ENCODE data around the gene SLC1A7. TPM values are rescaled to one million over a fixed set of nuclear protein-coding genes. Genes with fewer than 3 reads are reported as not detected.

The SLC1A7 gene
- total and polyA plus RNA-seq, 2 of the 13 experiments (the other 11 are each of a cell fraction or from before 2014, with no cell fraction given) = 0.04 to 2.0 TPM

DNA sequence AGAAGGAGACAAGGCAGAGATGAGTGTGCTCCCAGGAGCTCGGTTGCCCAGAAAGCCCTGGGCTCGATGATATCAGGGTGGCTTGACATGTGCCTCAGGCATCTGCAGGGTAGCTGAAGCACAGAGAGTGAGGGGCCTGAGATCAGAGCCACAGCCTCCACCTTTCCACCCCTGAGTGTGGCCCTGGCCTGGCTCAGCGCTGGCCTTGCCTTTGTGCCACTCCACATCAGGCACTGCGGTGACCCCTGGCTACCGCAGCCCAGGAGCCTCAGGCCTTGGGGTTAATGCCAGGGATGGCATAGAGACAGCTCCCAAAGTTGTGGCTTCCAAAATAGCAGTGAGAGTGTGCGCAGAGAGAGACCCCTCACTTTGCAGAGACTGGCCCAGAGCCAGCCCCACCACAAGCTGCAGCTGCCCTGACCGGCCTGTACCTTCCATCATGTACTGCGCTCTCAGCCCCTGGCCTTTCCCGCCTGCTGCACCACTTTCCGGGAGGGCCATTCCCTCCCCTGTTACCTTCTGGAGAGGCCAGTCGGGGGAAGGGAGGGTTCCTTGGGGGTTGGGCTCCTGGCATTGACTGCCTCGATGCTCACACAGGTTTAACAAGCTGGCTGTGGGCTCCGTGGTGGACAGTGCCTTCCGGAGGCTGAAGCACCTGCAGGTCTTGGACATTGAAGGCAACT lies 60.9 kb downstream of the SLC1A7 start:
- no peak overlapping the region for H3K9ac ChIP-seq (ENCODE audit: insufficient read depth, low read depth, low read length)
- ATAC-seq = no peak
- H4K20me1 ChIP-seq (ENCODE audit: insufficient read depth, low read length) = no peaks in the 10 kb centered on the region
- no peak for FAIRE-seq
- H3K27me3 ChIP-seq (ENCODE audit: control insufficient read depth in 1 of 2, insufficient read depth in 2 of 2, low read length in 2 of 2) = peaks cover 18 to 77% of the 10 kb centered on the region in 2 experiments
- no peaks in the 10 kb centered on the region for H3K36me3 ChIP-seq (replicated peaks in 1 of 2; ENCODE audit: control insufficient read depth in 1 of 2, insufficient read depth in 2 of 2, low read length in 2 of 2)
- H3K4me1 ChIP-seq (ENCODE audit: insufficient read depth, low read length) = peaks cover 39% of the 10 kb centered on the region
- H3K9me3 ChIP-seq (ENCODE audit: low read length) = no peaks in the 10 kb centered on the region
- in situ Hi-C loops (cut with HindIII; ENCODE audit: extremely low pct_ligation_motif_present, low pct_unique_long_range_greater_than_20kb) = no loop called here
- WGBS (ENCODE audit: low lambda C conversion rate) = 63% methylated on average over 12 of the region's 14 CpGs
- BruUV-seq (replicated peaks) = no TSS peak
- no peak overlapping the region for H3K27ac ChIP-seq (ENCODE audit: extremely low read length, insufficient read depth, low read length)
- H3K79me2 ChIP-seq (ENCODE audit: insufficient read depth, low read length) = no peaks in the 10 kb centered on the region
- intact Hi-C loops (cut with micrococcal nuclease; ENCODE audit: unreplicated experiment) = loop anchor here (10.0 kb wide), 1 partner anchor 103 kb away; no protein-coding TSS in a partner anchor
- H3K4me3 ChIP-seq (replicated peaks in 1 of 3; ENCODE audit: insufficient read depth in 1 of 3, low read depth in 2 of 3, low read length in 3 of 3) = no peak overlapping the region
- TF ChIP-seq HNRNPK (IDR thresholded peaks at IDR 0.05; ENCODE audit: low read depth, low read length, poor library complexity, severe bottlenecking) (no peak), ZNF720 (CRISPR knock-in tag; IDR thresholded peaks at IDR 0.05) (no peak), ZBTB1 (CRISPR knock-in tag; IDR thresholded peaks at IDR 0.05; ENCODE audit: borderline replicate concordance) (no peak), NFIC (IDR thresholded peaks at IDR 0.05; ENCODE audit: low read length) (no peak), MBNL3 (CRISPR knock-in tag; conservative IDR thresholded peaks at IDR 0.05) (no peak), ZNF33B (CRISPR knock-in tag; IDR thresholded peaks at IDR 0.05) (no peak), SOX5 (CRISPR knock-in tag; IDR thresholded peaks at IDR 0.05; ENCODE audit: borderline replicate concordance) (no peak), SIX4 (CRISPR knock-in tag; IDR thresholded peaks at IDR 0.05) (no peak)
- TF ChIP-seq, protein P1, sequence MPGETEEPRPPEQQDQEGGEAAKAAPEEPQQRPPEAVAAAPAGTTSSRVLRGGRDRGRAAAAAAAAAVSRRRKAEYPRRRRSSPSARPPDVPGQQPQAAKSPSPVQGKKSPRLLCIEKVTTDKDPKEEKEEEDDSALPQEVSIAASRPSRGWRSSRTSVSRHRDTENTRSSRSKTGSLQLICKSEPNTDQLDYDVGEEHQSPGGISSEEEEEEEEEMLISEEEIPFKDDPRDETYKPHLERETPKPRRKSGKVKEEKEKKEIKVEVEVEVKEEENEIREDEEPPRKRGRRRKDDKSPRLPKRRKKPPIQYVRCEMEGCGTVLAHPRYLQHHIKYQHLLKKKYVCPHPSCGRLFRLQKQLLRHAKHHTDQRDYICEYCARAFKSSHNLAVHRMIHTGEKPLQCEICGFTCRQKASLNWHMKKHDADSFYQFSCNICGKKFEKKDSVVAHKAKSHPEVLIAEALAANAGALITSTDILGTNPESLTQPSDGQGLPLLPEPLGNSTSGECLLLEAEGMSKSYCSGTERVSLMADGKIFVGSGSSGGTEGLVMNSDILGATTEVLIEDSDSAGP (CRISPR knock-in tag; IDR thresholded peaks at IDR 0.05; ENCODE audit: borderline replicate concordance) = no peak
- TF ChIP-seq, protein P2, sequence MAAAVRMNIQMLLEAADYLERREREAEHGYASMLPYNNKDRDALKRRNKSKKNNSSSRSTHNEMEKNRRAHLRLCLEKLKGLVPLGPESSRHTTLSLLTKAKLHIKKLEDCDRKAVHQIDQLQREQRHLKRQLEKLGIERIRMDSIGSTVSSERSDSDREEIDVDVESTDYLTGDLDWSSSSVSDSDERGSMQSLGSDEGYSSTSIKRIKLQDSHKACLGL (CRISPR knock-in tag; IDR thresholded peaks at IDR 0.05) = no peak
- TF ChIP-seq, protein P3, sequence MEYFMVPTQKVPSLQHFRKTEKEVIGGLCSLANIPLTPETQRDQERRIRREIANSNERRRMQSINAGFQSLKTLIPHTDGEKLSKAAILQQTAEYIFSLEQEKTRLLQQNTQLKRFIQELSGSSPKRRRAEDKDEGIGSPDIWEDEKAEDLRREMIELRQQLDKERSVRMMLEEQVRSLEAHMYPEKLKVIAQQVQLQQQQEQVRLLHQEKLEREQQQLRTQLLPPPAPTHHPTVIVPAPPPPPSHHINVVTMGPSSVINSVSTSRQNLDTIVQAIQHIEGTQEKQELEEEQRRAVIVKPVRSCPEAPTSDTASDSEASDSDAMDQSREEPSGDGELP (IDR thresholded peaks at IDR 0.05; ENCODE audit: borderline replicate concordance, low read depth) = no peak
- ChIA-PET CTCF (ENCODE audit: low intra/inter-chr PET ratio, low total read pairs) (no interaction called here), POLR2A (no interaction called here)
- no peak overlapping the region for H3K4me2 ChIP-seq (ENCODE audit: low read depth, low read length)
- no peak for DNase-seq (ENCODE audit: low spot score)
- H2AFZ ChIP-seq (ENCODE audit: low read length) = no peak overlapping the region

All from HepG2 (cell line).